ENCODE data around the gene BEAN1. TPM values are rescaled to one million over a fixed set of nuclear protein-coding genes. Genes with fewer than 3 reads are reported as not detected.
"Not testable (repeated sequence)": the region's sequence is repeated elsewhere in the genome, so short reads cannot be mapped to it uniquely, and the experiment has no call there.

Gene BEAN1
- total RNA-seq, 1 experiment from 2014 or later, result 0.37 TPM

- Histone ChIP-seq H3K4me3 (peak overlapping the region; percentile 37; the same call in 1 of the 2 replicates), H3K27ac (peak overlapping the region; percentile 97), H4K20me1 (ENCODE audit: insufficient read depth) (no peaks in the 10 kb centered on the region), H3K79me2 (ENCODE audit: low read depth) (no peaks in the 10 kb centered on the region), H3K4me2 (peak overlapping the region; percentile 86), H2AFZ (no peak overlapping the region), H3K27me3 (ENCODE audit: insufficient read depth, low read depth) (no peaks in the 10 kb centered on the region), H3K36me3 (ENCODE audit: low read depth) (no peaks in the 10 kb centered on the region), H3K9me3 (ENCODE audit: insufficient read depth, low read depth) (no peaks in the 10 kb centered on the region), H3K4me1 (replicated peaks; ENCODE audit: insufficient read depth) (peaks cover 88% of the 10 kb centered on the region), H3F3A (ENCODE audit: insufficient read depth, low read depth) (peaks cover 63% of the 10 kb centered on the region), H3K9me2 (ENCODE audit: insufficient read depth) (no peaks in the 10 kb centered on the region)
- intact Hi-C loops (cut with micrococcal nuclease; ENCODE audit: unreplicated experiment), result loop anchor here (10.0 kb wide), 2 partner anchors 237 to 423 kb away; partner anchors contain the start of genes CES2 and CIAO2B
- TF ChIP-seq EZH2 (IDR thresholded peaks at IDR 0.05; ENCODE audit: low read depth), result no peak
- no peak; the same call in 1 of the 2 replicates for TF ChIP-seq CTCF (conservative IDR thresholded peaks at IDR 0.05)
- ChIA-PET CTCF (interaction anchor here (0.5 to 1.1 kb wide), 3 partner anchors 25 to 236 kb away, joined by 3 to 6 read pairs (median 3); no protein-coding TSS in a partner anchor), POLR2A (ENCODE audit: unreplicated experiment) (interaction anchor here (0.6 to 0.7 kb wide), 4 partner anchors 10 to 419 kb away, joined by 3 to 5 read pairs (median 4); no protein-coding TSS in a partner anchor)
- no TSS peak for BruUV-seq (replicated peaks)
- DNase-seq, result peak; percentile 77 to 94
Measured at GRCh38 chr16:66511602-66512271, 84.6 kb downstream of the BEAN1 start.

GRCh38 chr16:66512272-66513110 lies 85.4 kb downstream of the BEAN1 start:
- ChIA-PET CTCF (interaction anchor here (1.1 kb wide), 2 partner anchors 26 to 29 kb away, joined by 3 to 6 read pairs; no protein-coding TSS in a partner anchor), POLR2A (ENCODE audit: unreplicated experiment) (interaction anchor here (0.6 to 0.7 kb wide), 4 partner anchors 13 to 418 kb away, joined by 3 to 5 read pairs (median 4); no protein-coding TSS in a partner anchor)
- Histone ChIP-seq H3F3A (ENCODE audit: insufficient read depth, low read depth) (peaks cover 61% of the 10 kb centered on the region), H3K4me2 (peak overlapping the region; percentile 86), H3K9me2 (ENCODE audit: insufficient read depth) (no peaks in the 10 kb centered on the region), H3K27ac (peak overlapping the region; percentile 97), H4K20me1 (ENCODE audit: insufficient read depth) (no peaks in the 10 kb centered on the region), H3K79me2 (ENCODE audit: low read depth) (no peaks in the 10 kb centered on the region), H3K4me1 (replicated peaks; ENCODE audit: insufficient read depth) (peaks cover 87% of the 10 kb centered on the region), H3K27me3 (ENCODE audit: insufficient read depth, low read depth) (no peaks in the 10 kb centered on the region), H3K36me3 (ENCODE audit: low read depth) (no peaks in the 10 kb centered on the region), H2AFZ (no peak overlapping the region), H3K9me3 (ENCODE audit: insufficient read depth, low read depth) (no peaks in the 10 kb centered on the region), H3K4me3 (peak overlapping the region; percentile 37; the same call in 1 of the 2 replicates)
- intact Hi-C loops (cut with micrococcal nuclease; ENCODE audit: unreplicated experiment), result loop anchor here (1.0 to 10.0 kb wide), 3 partner anchors 26 to 422 kb away; partner anchors contain the start of genes CES2 and CIAO2B
- BruUV-seq (replicated peaks), result TSS peak; percentile 14
- DNase-seq, result peak; percentile 36 to 79
- TF ChIP-seq EZH2 (IDR thresholded peaks at IDR 0.05; ENCODE audit: low read depth) (no peak), CTCF (conservative IDR thresholded peaks at IDR 0.05) (no peak)

- H3K4me3 ChIP-seq, result no peak overlapping the region
- H3K27ac ChIP-seq, result peak overlapping the region; percentile 97
- no peaks in the 10 kb centered on the region for H3K36me3 ChIP-seq (ENCODE audit: low read depth)
- no peaks in the 10 kb centered on the region for H4K20me1 ChIP-seq (ENCODE audit: insufficient read depth)
- peaks cover 58% of the 10 kb centered on the region for H3F3A ChIP-seq (ENCODE audit: insufficient read depth, low read depth)
- no peaks in the 10 kb centered on the region for H3K27me3 ChIP-seq (ENCODE audit: insufficient read depth, low read depth)
- intact Hi-C loops (cut with micrococcal nuclease; ENCODE audit: unreplicated experiment), result loop anchor here (1.0 to 10.0 kb wide), 3 partner anchors 27 to 422 kb away; partner anchors contain the start of genes CES2 and CIAO2B
- H2AFZ ChIP-seq, result no peak overlapping the region
- TF ChIP-seq CTCF (conservative IDR thresholded peaks at IDR 0.05), result no peak
- TF ChIP-seq EZH2 (IDR thresholded peaks at IDR 0.05; ENCODE audit: low read depth), result no peak
- ChIA-PET CTCF (no interaction called here), POLR2A (ENCODE audit: unreplicated experiment) (no interaction called here)
- no TSS peak for BruUV-seq (replicated peaks)
- H3K79me2 ChIP-seq (ENCODE audit: low read depth), result no peaks in the 10 kb centered on the region
- DNase-seq, result peak; percentile 47 to 87
- peaks cover 88% of the 10 kb centered on the region for H3K4me1 ChIP-seq (replicated peaks; ENCODE audit: insufficient read depth)
- H3K9me3 ChIP-seq (ENCODE audit: insufficient read depth, low read depth), result no peaks in the 10 kb centered on the region
- H3K4me2 ChIP-seq, result peak overlapping the region; percentile 86
- no peaks in the 10 kb centered on the region for H3K9me2 ChIP-seq (ENCODE audit: insufficient read depth)
Measured at GRCh38 chr16:66513111-66513723, 86.1 kb downstream of the BEAN1 start.

GRCh38 chr16:66514391-66514790 lies 87.3 kb downstream of the BEAN1 start:
- POLR2A ChIA-PET (ENCODE audit: unreplicated experiment), result not testable (repeated sequence)

More at GRCh38 chr16:66514391-66514790, 87.3 kb downstream of the BEAN1 start:
- H3K4me3 ChIP-seq; H2AFZ ChIP-seq; CTCF ChIA-PET; H3K9me3 ChIP-seq (ENCODE audit: insufficient read depth, low read depth); H3K36me3 ChIP-seq (ENCODE audit: low read depth); H3K27ac ChIP-seq; DNase-seq; H3K4me2 ChIP-seq; H3K27me3 ChIP-seq (ENCODE audit: insufficient read depth, low read depth); BruUV-seq (replicated peaks); H3K9me2 ChIP-seq (ENCODE audit: insufficient read depth); H3K79me2 ChIP-seq (ENCODE audit: low read depth); H4K20me1 ChIP-seq (ENCODE audit: insufficient read depth): not testable (repeated sequence)
- peaks cover 51% of the 10 kb centered on the region for H3F3A ChIP-seq (ENCODE audit: insufficient read depth, low read depth)
- peaks cover 82% of the 10 kb centered on the region for H3K4me1 ChIP-seq (replicated peaks; ENCODE audit: insufficient read depth)
- intact Hi-C loops (cut with micrococcal nuclease; ENCODE audit: unreplicated experiment), result loop anchor here (10.0 kb wide), 2 partner anchors 240 to 420 kb away; partner anchors contain the start of genes CES2 and CIAO2B

Data from PC-9 (cell line).